ENCODE data around the gene ZHX3.
A peak's percentile ranks its signal among the peaks of the same experiment; 100 is the strongest.

ZHX3 gene

GRCh38 chr20:41222703-41223102, 94.8 kb downstream of the ZHX3 start:
- DNase-seq (ENCODE audit: low spot score): no peak

- DNase-seq (ENCODE audit: low spot score): no peak
Observed at GRCh38 chr20:41222296-41222695, 95.2 kb downstream of the ZHX3 start.

- no peak for DNase-seq (ENCODE audit: low spot score)
Observed at GRCh38 chr20:41221614-41222218, 95.8 kb downstream of the ZHX3 start.

- no peak for DNase-seq (ENCODE audit: low spot score)
Observed at GRCh38 chr20:41219824-41220223, 97.7 kb downstream of the ZHX3 start.

GRCh38 chr20:41218466-41218865, 99.1 kb downstream of the ZHX3 start:
- DNase-seq (ENCODE audit: low spot score): no peak

GRCh38 chr20:41217422-41217821, 100.1 kb downstream of the ZHX3 start:
- DNase-seq (ENCODE audit: low spot score): no peak

- DNase-seq (ENCODE audit: low spot score): no peak
Observed at GRCh38 chr20:41214666-41215065, 102.9 kb downstream of the ZHX3 start.

- DNase-seq (ENCODE audit: low spot score): no peak
Observed at GRCh38 chr20:41214202-41214601, 103.3 kb downstream of the ZHX3 start.

GRCh38 chr20:41213150-41213820, 104.2 kb downstream of the ZHX3 start:
- DNase-seq (ENCODE audit: low spot score): no peak

GRCh38 chr20:41205313-41205712, 112.2 kb downstream of the ZHX3 start:
- DNase-seq (ENCODE audit: low spot score): no peak

- DNase-seq (ENCODE audit: low spot score): no peak
Observed at GRCh38 chr20:41204304-41205265, 112.9 kb downstream of the ZHX3 start.

- DNase-seq (ENCODE audit: low spot score): no peak
Observed at GRCh38 chr20:41203660-41204059, 113.9 kb downstream of the ZHX3 start.

- no peak for DNase-seq (ENCODE audit: low spot score)
Observed at GRCh38 chr20:41202426-41202825, 115.1 kb downstream of the ZHX3 start.

GRCh38 chr20:41201760-41202159, 115.8 kb downstream of the ZHX3 start:
- DNase-seq (ENCODE audit: low spot score): no peak

GRCh38 chr20:41200446-41201202, 116.9 kb downstream of the ZHX3 start:
- DNase-seq (ENCODE audit: low spot score): no peak

- DNase-seq (ENCODE audit: low spot score): no peak
Observed at GRCh38 chr20:41198443-41198842, 119.1 kb downstream of the ZHX3 start.

GRCh38 chr20:41196653-41197225, 120.8 kb downstream of the ZHX3 start:
- DNase-seq (ENCODE audit: low spot score): no peak

GRCh38 chr20:41192575-41192974, 125.0 kb downstream of the ZHX3 start:
- DNase-seq (ENCODE audit: low spot score): no peak

- peak; percentile 5 for DNase-seq (ENCODE audit: low spot score)
Observed at GRCh38 chr20:41191562-41192500, 125.7 kb downstream of the ZHX3 start.

GRCh38 chr20:41187668-41188067, 129.9 kb downstream of the ZHX3 start:
- DNase-seq (ENCODE audit: low spot score): no peak
